Measurements from ENCODE around the gene QSOX2.
"Not testable (repeated sequence)": the region's sequence is repeated elsewhere in the genome, so short reads cannot be mapped to it uniquely, and the experiment has no call there.

The QSOX2 gene

GRCh38 chr9:136240941-136241340 is 4.7 kb downstream of the QSOX2 start:
- in situ Hi-C loops (cut with MboI; ENCODE audit: low pct_unique_long_range_greater_than_20kb, low sequenced_read_pairs, unreplicated experiment), result no loop called here
- TF ChIP-seq CTCF (IDR thresholded peaks at IDR 0.05; ENCODE audit: extremely low read depth, insufficient read depth, missing control alignments), result no peak
- no peak for DNase-seq (ENCODE audit: low spot score)

GRCh38 chr9:136239983-136240330 is 5.7 kb downstream of the QSOX2 start:
- TF ChIP-seq CTCF (IDR thresholded peaks at IDR 0.05; ENCODE audit: extremely low read depth, insufficient read depth, missing control alignments), result no peak
- in situ Hi-C loops (cut with MboI; ENCODE audit: low pct_unique_long_range_greater_than_20kb, low sequenced_read_pairs, unreplicated experiment), result no loop called here
- DNase-seq (ENCODE audit: low spot score), result no peak

GRCh38 chr9:136239135-136239982 is 6.3 kb downstream of the QSOX2 start:
- DNase-seq (ENCODE audit: low spot score), result no peak
- TF ChIP-seq CTCF (IDR thresholded peaks at IDR 0.05; ENCODE audit: extremely low read depth, insufficient read depth, missing control alignments), result no peak
- in situ Hi-C loops (cut with MboI; ENCODE audit: low pct_unique_long_range_greater_than_20kb, low sequenced_read_pairs, unreplicated experiment), result no loop called here

- no peak for DNase-seq (ENCODE audit: low spot score)
- in situ Hi-C loops (cut with MboI; ENCODE audit: low pct_unique_long_range_greater_than_20kb, low sequenced_read_pairs, unreplicated experiment), result no loop called here
- TF ChIP-seq CTCF (IDR thresholded peaks at IDR 0.05; ENCODE audit: extremely low read depth, insufficient read depth, missing control alignments), result no peak
Measured at GRCh38 chr9:136238342-136238732, 7.3 kb downstream of the QSOX2 start.

- DNase-seq (ENCODE audit: low spot score), result no peak
- in situ Hi-C loops (cut with MboI; ENCODE audit: low pct_unique_long_range_greater_than_20kb, low sequenced_read_pairs, unreplicated experiment), result no loop called here
- no peak for TF ChIP-seq CTCF (IDR thresholded peaks at IDR 0.05; ENCODE audit: extremely low read depth, insufficient read depth, missing control alignments)
Measured at GRCh38 chr9:136237486-136238341, 7.9 kb downstream of the QSOX2 start.

- in situ Hi-C loops (cut with MboI; ENCODE audit: low pct_unique_long_range_greater_than_20kb, low sequenced_read_pairs, unreplicated experiment), result not testable (repeated sequence)
Measured at GRCh38 chr9:136236471-136237410, 8.9 kb downstream of the QSOX2 start.

More at GRCh38 chr9:136236471-136237410, 8.9 kb downstream of the QSOX2 start:
- DNase-seq (ENCODE audit: low spot score), result not testable (repeated sequence)

Measured in GM13977 (cell line).